Stimulated activated effector memory CD8-positive, alpha-beta T cell treated with anti-CD3 and anti-CD28 coated beads, Interleukin-12 subunit alpha, Interleukin-12 subunit beta, amount 100 ng/mL, for 72 hours (primary cell): Measurements from ENCODE around the gene KRCC1.
"Not testable (repeated sequence)": the region's sequence is repeated elsewhere in the genome, so short reads cannot be mapped to it uniquely, and the experiment has no call there.

ENCODE experiments used
- ATAC-seq: fragments of 150-1000 bp; cut with Tn5 transposase; 2 replicates; pipeline ENCODE4 v1.10.0; 2021
- DNase-seq, 2 donors: peaks; one replicate each; pipeline ENCODE4 v3.0.0; 2021 to 2022; ENCODE audit warnings: low spot score in 2 of 2
- H3K27ac Mint-ChIP-seq: one replicate; pipeline ENCODE4 v1.8.0; 2022; ENCODE audit warnings: mild to moderate bottlenecking, mixed read lengths
- H3K36me3 Mint-ChIP-seq: one replicate; pipeline ENCODE4 v1.8.0; 2022; ENCODE audit warnings: mild to moderate bottlenecking, mixed read lengths
- H3K4me1 Mint-ChIP-seq: one replicate; pipeline ENCODE4 v1.8.0; 2022; ENCODE audit warnings: mixed read lengths
- H3K4me3 Mint-ChIP-seq: one replicate; pipeline ENCODE4 v1.8.0; 2022; ENCODE audit warnings: mild to moderate bottlenecking, mixed read lengths
- H3K9me3 Mint-ChIP-seq: one replicate; pipeline ENCODE4 v1.8.0; 2022; ENCODE audit warnings: mixed read lengths

The KRCC1 gene

GRCh38 chr2:88061295-88061694, 5.7 kb upstream of the KRCC1 start:
- ATAC-seq (no peak), DNase-seq (no peak)
- Mint-ChIP-seq H3K27ac (no peak overlapping the region), H3K9me3 (no peaks in the 10 kb centered on the region), H3K4me1 (peaks cover 16% of the 10 kb centered on the region), H3K36me3 (peaks cover 11% of the 10 kb centered on the region), H3K4me3 (no peak overlapping the region)

DNA sequence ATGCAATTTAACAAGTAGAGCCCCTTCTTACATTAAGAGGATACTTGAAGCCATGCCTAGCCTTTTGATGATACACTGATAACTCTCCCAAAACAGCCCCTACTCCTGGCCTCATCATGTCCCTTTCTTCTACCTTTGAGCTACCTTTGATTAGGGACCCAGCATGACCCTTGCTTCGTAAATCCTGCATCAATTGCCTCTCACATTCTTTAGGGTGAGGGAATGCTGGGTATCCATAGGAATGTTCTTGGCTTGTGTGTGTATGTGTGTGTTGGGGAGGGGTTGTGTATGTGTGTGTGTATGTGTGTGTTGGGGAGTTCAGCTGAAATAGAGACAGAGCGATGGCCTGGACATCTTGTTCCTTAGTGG, 5.3 kb upstream of the KRCC1 start:
- no peak overlapping the region for H3K4me3 Mint-ChIP-seq
- peaks cover 21% of the 10 kb centered on the region for H3K4me1 Mint-ChIP-seq
- ATAC-seq (peak; percentile 9), DNase-seq (no peak)
- no peak overlapping the region for H3K27ac Mint-ChIP-seq
- peaks cover 11% of the 10 kb centered on the region for H3K36me3 Mint-ChIP-seq
- no peaks in the 10 kb centered on the region for H3K9me3 Mint-ChIP-seq

DNA sequence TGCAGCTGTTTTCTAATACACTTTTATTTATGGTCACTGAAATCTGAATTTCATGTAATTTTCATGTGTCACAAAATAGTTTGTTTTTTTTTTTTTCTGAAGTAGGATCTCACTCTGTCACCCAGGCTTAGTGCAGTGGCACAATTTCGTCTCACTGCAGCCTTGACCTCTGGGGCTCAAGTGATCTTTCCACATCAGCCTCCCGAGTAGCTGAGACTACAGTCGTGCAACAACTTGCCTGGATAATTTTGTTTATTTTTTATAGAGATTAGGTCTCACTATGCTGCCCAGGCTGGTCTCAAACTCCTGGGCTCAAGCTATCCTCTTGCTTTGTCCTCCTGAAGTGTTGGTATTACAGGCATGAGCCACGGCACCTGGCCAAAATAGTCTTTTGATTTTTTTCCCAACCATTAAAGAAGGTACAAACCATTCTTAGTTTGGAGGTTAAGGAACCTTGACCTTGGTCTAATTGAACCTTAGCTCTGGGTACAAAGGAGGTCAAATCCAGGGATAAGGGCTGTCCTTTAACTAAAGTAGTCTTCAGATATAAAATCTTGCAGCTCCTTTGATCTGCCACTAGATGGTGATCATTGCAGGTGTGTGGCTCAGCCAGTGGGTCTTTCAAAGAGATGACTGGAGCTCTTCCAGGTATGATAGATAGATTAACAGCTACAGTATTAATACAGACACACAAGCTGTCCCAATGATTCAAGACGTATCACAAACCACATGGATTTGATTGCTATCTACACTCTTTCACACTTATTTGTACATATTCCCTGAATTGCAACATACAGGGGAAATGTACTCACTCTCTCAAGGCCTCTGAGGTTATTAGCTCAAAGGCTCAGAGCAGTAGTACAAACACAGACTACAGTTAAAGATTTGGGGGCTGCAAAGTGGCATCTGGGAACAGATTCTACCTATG, 4.7 kb upstream of the KRCC1 start:
- Mint-ChIP-seq H3K36me3 (peaks cover 12% of the 10 kb centered on the region), H3K4me1 (peaks cover 25% of the 10 kb centered on the region), H3K4me3 (no peak overlapping the region), H3K9me3 (no peaks in the 10 kb centered on the region), H3K27ac (no peak overlapping the region)
- ATAC-seq, result peak; percentile 38
- DNase-seq, result no peak

DNA sequence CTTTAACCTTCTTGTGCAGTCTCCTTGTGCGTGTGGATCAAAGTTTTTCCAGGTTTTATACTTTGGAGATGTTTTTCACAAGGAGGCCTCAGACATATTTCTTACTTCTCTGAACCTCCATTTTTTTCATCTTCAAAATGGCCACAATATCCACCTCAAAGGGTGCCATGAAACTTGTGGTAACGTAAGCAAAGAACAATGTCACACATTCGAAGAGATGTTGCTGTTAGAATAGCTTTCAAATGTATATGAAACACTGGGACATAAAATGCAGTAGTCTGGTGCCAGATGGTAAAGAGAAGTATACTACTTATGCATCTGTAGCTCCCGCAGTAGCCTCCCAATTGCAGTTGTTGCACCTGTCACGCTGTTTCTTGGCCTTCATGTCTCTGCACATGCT, 2.6 kb upstream of the KRCC1 start:
- no peaks in the 10 kb centered on the region for H3K9me3 Mint-ChIP-seq
- no peak overlapping the region for H3K4me3 Mint-ChIP-seq

GRCh38 chr2:88057437-88057844, 1.9 kb upstream of the KRCC1 start:
- Mint-ChIP-seq H3K27ac (no peak overlapping the region), H3K4me3 (no peak overlapping the region), H3K9me3 (no peaks in the 10 kb centered on the region), H3K36me3 (peaks cover 38% of the 10 kb centered on the region), H3K4me1 (peaks cover 51% of the 10 kb centered on the region)
- no peak for DNase-seq
- ATAC-seq, result no peak

More for the DNA sequence above, 2.6 kb upstream of the KRCC1 start:
- Mint-ChIP-seq H3K36me3 (peaks cover 32% of the 10 kb centered on the region), H3K4me1 (peaks cover 45% of the 10 kb centered on the region), H3K27ac (no peak overlapping the region)
- ATAC-seq (no peak), DNase-seq (no peak)

GRCh38 chr2:88054782-88055370, 707 bp downstream of the KRCC1 start:
- Mint-ChIP-seq H3K9me3 (no peaks in the 10 kb centered on the region), H3K27ac (peak overlapping the region; percentile 98), H3K4me3 (peak overlapping the region; percentile 89), H3K36me3 (peaks cover 54% of the 10 kb centered on the region), H3K4me1 (peaks cover 51% of the 10 kb centered on the region)
- no peak for DNase-seq
- ATAC-seq, result no peak

DNA sequence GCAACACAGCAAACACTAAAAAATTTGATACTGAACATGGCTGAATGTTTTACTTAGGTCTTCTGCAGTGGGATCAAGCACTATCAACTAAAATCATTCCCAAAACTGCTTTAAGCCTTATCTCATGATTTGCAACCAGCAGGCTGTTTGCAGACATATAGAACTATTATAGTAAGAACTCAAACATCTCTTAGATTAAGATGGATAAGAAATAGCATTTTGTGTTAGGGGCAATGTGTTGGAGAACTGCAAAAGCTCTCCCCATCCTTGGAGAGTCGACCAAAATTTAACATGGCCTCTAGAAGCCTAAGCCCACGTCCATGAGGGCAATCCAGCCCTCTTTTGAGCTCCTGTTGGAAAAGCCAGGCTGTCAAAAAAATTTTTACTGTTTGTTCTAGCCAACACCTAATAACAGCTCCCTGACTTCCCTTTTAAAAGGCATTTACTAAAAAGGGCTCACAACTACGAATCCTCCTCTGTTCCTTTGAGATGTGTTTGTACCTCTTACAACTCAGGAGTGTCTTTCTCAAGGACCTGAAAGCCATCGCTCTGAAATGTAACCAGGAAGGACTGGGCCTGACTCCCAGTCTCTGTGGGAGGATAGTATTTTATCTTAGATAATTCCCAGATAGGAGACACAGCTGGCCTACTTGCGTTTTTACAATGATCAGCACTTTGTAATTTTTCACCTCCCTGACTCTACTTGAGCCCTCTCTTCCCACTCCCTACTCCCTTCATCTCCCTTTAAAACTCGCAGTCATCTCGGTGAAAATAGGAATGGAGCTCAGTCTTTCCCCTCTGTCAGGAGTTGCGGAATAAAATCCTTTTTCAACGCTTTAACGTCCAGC, 1.4 kb downstream of the KRCC1 start:
- H3K9me3 Mint-ChIP-seq, result no peaks in the 10 kb centered on the region
- ATAC-seq (no peak), DNase-seq (no peak)
- H3K27ac Mint-ChIP-seq, result peak overlapping the region; percentile 98
- peaks cover 51% of the 10 kb centered on the region for H3K36me3 Mint-ChIP-seq
- H3K4me1 Mint-ChIP-seq, result peaks cover 51% of the 10 kb centered on the region
- H3K4me3 Mint-ChIP-seq, result peak overlapping the region; percentile 89

DNA sequence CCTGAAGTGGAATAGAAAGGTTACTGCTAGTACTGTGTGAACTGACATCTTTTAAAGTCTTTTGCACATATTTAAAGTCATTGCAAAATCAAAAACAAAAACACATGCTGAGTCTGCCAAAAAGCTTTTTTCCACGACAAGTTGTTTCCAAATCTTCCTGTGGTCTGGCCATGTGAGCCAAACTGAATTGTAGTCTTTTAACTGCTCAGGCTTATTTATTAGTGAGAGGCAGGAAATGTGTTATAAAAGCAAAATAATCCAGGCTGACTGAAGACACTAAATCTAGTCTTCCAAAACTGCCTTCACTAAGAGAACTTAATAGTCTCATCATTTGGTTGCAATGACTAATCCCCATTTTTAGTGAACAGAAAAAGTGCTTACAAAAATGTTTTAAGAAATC, 2.3 kb downstream of the KRCC1 start:
- no peak for DNase-seq
- ATAC-seq, result no peak
- Mint-ChIP-seq H3K36me3 (peaks cover 49% of the 10 kb centered on the region), H3K4me1 (peaks cover 51% of the 10 kb centered on the region), H3K27ac (peak overlapping the region; percentile 98), H3K4me3 (peak overlapping the region; percentile 89), H3K9me3 (no peaks in the 10 kb centered on the region)

GRCh38 chr2:88051792-88052191, 3.8 kb downstream of the KRCC1 start:
- no peak for DNase-seq
- Mint-ChIP-seq H3K4me1 (peaks cover 39% of the 10 kb centered on the region), H3K9me3 (no peaks in the 10 kb centered on the region), H3K36me3 (peaks cover 49% of the 10 kb centered on the region), H3K27ac (no peak overlapping the region), H3K4me3 (no peak overlapping the region)
- no peak for ATAC-seq

GRCh38 chr2:88049622-88050021, 6.0 kb downstream of the KRCC1 start:
- Mint-ChIP-seq H3K9me3 (no peaks in the 10 kb centered on the region), H3K4me3 (no peak overlapping the region), H3K4me1 (peaks cover 20% of the 10 kb centered on the region), H3K36me3 (peaks cover 36% of the 10 kb centered on the region), H3K27ac (no peak overlapping the region)
- ATAC-seq (no peak), DNase-seq (no peak)

DNA sequence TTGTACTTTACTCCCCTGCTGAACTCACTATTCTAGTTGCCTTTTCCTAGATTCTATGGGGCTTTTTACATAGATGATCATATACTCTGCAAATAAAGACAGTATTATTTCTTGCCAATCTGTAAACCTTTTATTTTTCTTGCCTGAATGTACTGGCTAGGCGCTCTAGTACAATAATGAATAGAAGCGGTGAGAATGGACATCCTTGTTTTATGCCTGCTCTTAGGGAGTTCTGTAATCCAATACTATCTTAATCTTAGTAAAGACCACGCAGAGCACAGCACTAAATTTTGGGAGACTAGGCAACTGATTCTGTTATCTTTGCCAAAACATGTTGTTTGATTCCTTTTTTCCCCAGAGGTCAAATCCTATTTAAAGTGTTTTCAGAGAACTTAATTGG, 7.0 kb downstream of the KRCC1 start:
- no peak overlapping the region for H3K4me3 Mint-ChIP-seq
- no peak for ATAC-seq
- DNase-seq, result no peak
- H3K9me3 Mint-ChIP-seq, result no peaks in the 10 kb centered on the region
- peak overlapping the region; percentile 34 for H3K27ac Mint-ChIP-seq
- peaks cover 9% of the 10 kb centered on the region for H3K4me1 Mint-ChIP-seq
- peaks cover 26% of the 10 kb centered on the region for H3K36me3 Mint-ChIP-seq

GRCh38 chr2:88045561-88045960, 10.0 kb downstream of the KRCC1 start:
- H3K36me3 Mint-ChIP-seq, H3K27ac Mint-ChIP-seq, ATAC-seq, DNase-seq, H3K4me3 Mint-ChIP-seq, H3K9me3 Mint-ChIP-seq: not testable (repeated sequence)
- H3K4me1 Mint-ChIP-seq, result peaks cover 13% of the 10 kb centered on the region

GRCh38 chr2:88042476-88042875, 13.1 kb downstream of the KRCC1 start:
- no peak for ATAC-seq
- peaks cover 31% of the 10 kb centered on the region for H3K4me1 Mint-ChIP-seq
- no peak overlapping the region for H3K27ac Mint-ChIP-seq

DNA sequence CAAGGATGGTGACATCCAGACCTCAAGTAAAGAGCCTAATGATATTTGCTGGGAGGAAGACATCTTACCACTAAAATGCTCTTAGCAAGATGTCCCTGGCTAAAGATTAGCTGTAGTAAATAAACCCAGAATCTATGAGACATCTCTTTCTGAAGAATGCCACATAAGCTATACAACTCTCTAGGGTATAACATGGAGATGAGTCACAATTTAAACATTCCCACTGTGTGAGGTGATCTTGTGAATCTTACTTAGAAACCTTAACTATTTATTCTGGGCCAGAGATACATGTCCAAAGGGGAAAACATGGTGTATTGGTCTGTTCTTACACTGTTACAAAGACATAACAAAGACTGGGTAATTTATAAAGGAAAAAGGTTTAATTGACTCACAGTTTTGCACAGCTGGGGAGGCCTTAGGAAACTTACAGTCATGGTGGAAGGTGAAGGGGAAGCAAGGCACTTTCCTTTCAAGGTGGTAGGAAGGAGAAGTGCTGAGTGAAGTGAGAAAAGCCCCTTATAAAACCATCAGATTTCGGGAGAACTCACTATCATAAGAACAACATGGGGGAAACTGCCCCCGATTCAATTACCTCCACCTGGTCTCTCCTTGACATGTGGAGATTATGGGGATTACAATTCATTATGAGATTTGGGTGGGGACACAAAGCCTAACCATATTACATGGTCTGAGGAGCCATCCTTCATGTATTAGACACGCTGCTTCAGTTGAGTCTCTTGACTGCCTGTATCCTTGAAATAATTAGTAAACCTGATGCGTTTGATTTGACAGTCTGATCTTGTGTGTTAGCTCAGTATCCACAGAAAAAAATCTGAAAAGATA, 17.1 kb downstream of the KRCC1 start:
- H3K9me3 Mint-ChIP-seq, result no peaks in the 10 kb centered on the region
- H3K4me1 Mint-ChIP-seq, result peaks cover 31% of the 10 kb centered on the region
- peaks cover 25% of the 10 kb centered on the region for H3K36me3 Mint-ChIP-seq
- peak overlapping the region; percentile 44 for H3K27ac Mint-ChIP-seq
- ATAC-seq, result peak; percentile 91
- no peak for DNase-seq
- no peak overlapping the region for H3K4me3 Mint-ChIP-seq

More at GRCh38 chr2:88042476-88042875, 13.1 kb downstream of the KRCC1 start:
- Mint-ChIP-seq H3K36me3 (no peaks in the 10 kb centered on the region), H3K9me3 (no peaks in the 10 kb centered on the region), H3K4me3 (no peak overlapping the region)
- DNase-seq, result no peak
